Panc1 (cell line): ENCODE measurements around the gene REXO5.

ENCODE experiments used
- CTCF ChIP-seq: fragments of 450-650 bp; IDR thresholded peaks from 2 replicates; pipeline ENCODE4 v1.5.1; 2017; ENCODE audit warnings: mild to moderate bottlenecking
- SIN3A ChIP-seq: IDR thresholded peaks from 2 replicates; pipeline ENCODE4 v1.6.1; 2012; ENCODE audit warnings: low read depth, mild to moderate bottlenecking, low read length, moderate library complexity, borderline replicate concordance; ENCODE audit not compliant: insufficient read depth
- TCF7L2 ChIP-seq: IDR thresholded peaks from 2 replicates; pipeline ENCODE4 v1.6.1; 2011; ENCODE audit warnings: mild to moderate bottlenecking, low read depth, low read length, inconsistent platforms

GRCh38 chr16:20865420-20866131, 59.2 kb downstream of the REXO5 start:
- TF ChIP-seq CTCF, result no peak
- no peak for TF ChIP-seq SIN3A
- TF ChIP-seq TCF7L2, result no peak
